Uterus (tissue), 2 donors: Measurements from ENCODE around the gene CYS1.

Experiments used
- POLR2A ChIP-seq, 2 donors: fragments of 450-650 bp; IDR thresholded peaks; one replicate each; pipeline ENCODE4 v1.6.1; 2016; ENCODE audit warnings: antibody characterized with exemption in 2 of 2, mild to moderate bottlenecking in 1 of 2, moderate library complexity in 1 of 2
- TF ChIP-seq, protein P1 (sequence below), 4 experiments: fragments of 200-600 bp in 2 of 4; fragments of 450-650 bp in 2 of 4; sonication (generic) in 2 of 4; IDR thresholded peaks; one replicate each; pipeline ENCODE4 v1.5.1; 2016 to 2019; ENCODE audit warnings: antibody characterized with exemption in 4 of 4, mild to moderate bottlenecking in 2 of 4, moderate library complexity in 1 of 4

DNA sequence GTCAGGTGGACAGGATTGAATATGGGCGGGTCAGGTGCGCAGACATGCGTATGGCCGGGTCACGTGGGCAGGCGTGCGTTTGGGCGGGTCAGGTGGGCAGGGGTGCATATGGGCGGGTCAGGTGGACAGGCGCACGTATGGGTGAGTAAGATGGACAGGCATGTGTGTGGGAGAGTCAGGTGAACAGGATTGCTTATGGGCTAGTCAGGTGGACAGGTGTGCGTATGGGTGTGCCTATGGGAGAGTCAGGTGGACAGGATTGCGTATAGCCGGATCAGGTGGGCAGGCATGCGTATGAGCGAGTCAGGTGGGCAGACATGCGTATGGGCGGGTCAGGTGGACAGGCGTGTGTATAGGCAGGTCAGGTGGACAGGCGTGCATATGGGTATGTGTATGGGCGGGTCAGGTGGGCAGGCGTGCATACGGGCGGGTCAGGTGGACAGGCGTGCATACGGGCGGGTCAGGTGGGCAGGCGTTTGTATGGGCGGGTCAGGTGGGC is 67.2 kb downstream of the CYS1 start:
- TF ChIP-seq, protein P1, sequence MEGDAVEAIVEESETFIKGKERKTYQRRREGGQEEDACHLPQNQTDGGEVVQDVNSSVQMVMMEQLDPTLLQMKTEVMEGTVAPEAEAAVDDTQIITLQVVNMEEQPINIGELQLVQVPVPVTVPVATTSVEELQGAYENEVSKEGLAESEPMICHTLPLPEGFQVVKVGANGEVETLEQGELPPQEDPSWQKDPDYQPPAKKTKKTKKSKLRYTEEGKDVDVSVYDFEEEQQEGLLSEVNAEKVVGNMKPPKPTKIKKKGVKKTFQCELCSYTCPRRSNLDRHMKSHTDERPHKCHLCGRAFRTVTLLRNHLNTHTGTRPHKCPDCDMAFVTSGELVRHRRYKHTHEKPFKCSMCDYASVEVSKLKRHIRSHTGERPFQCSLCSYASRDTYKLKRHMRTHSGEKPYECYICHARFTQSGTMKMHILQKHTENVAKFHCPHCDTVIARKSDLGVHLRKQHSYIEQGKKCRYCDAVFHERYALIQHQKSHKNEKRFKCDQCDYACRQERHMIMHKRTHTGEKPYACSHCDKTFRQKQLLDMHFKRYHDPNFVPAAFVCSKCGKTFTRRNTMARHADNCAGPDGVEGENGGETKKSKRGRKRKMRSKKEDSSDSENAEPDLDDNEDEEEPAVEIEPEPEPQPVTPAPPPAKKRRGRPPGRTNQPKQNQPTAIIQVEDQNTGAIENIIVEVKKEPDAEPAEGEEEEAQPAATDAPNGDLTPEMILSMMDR (IDR thresholded peaks at IDR 0.05) = no peak
- TF ChIP-seq POLR2A (IDR thresholded peaks at IDR 0.05) = no peak
